Activated CD8-positive, alpha-beta T cell treated with anti-CD3 and anti-CD28 coated beads for 36 hours (primary cell): ENCODE data around the gene TMEM239. TPM values are rescaled to one million over a fixed set of nuclear protein-coding genes. Genes with fewer than 3 reads are reported as not detected.

ENCODE experiments used
- ATAC-seq: fragments of 200-7000 bp; cut with Tn5 transposase; one replicate; pipeline ENCODE4 v1.10.0; 2021; ENCODE audit warnings: mild to moderate bottlenecking, moderate library complexity
- CTCF ChIA-PET: fragments of 350-600 bp; sonication (Branson Sonifier 250); formaldehyde crosslinking; loops from one replicate; lab custom pipeline; 2021; ENCODE audit warnings: antibody characterized with exemption; lab: Charles Lee
- POLR2A ChIA-PET: fragments of 350-600 bp; sonication (Branson Sonifier 250); formaldehyde crosslinking; loops from one replicate; lab custom pipeline; 2021; ENCODE audit warnings: antibody characterized with exemption; lab: Charles Lee
- DNase-seq: peaks from one replicate; pipeline ENCODE4 v3.0.0-alpha.2; 2020
- H3K27ac Mint-ChIP-seq: one replicate; pipeline ENCODE4 v1.8.0; 2021; ENCODE audit warnings: mild to moderate bottlenecking, mixed read lengths
- H3K27me3 Mint-ChIP-seq: one replicate; pipeline ENCODE4 v1.8.0; 2021; ENCODE audit warnings: mixed read lengths
- H3K36me3 Mint-ChIP-seq: one replicate; pipeline ENCODE4 v1.8.0; 2021; ENCODE audit warnings: low read depth, mixed read lengths
- H3K4me1 Mint-ChIP-seq: one replicate; pipeline ENCODE4 v1.8.0; 2021; ENCODE audit warnings: low read depth, mixed read lengths
- H3K4me3 Mint-ChIP-seq: one replicate; pipeline ENCODE4 v1.8.0; 2021; ENCODE audit warnings: mild to moderate bottlenecking, moderate library complexity, mixed read lengths
- H3K9me3 Mint-ChIP-seq: one replicate; pipeline ENCODE4 v1.8.0; 2021; ENCODE audit warnings: mixed read lengths
- intact Hi-C: fragments of 100-400 bp; cut with micrococcal nuclease; formaldehyde crosslinking; loops from one replicate; pipeline ENCODE4 v1.10.0; 2022
- total RNA-seq, 2 experiments: library from RNA; stranded (reverse); gene quantifications; one replicate each; pipeline ENCODE4 v1.2.3, GENCODE V29; 2021
- TF ChIP-seq, protein P1 (sequence below): fragments of 200-600 bp; IDR thresholded peaks from one replicate; pipeline ENCODE4 v1.8.0; 2022; ENCODE audit warnings: antibody characterized with exemption, mild to moderate bottlenecking

The TMEM239 gene
- total RNA-seq, 2 experiments from 2014 or later: not detected

DNA sequence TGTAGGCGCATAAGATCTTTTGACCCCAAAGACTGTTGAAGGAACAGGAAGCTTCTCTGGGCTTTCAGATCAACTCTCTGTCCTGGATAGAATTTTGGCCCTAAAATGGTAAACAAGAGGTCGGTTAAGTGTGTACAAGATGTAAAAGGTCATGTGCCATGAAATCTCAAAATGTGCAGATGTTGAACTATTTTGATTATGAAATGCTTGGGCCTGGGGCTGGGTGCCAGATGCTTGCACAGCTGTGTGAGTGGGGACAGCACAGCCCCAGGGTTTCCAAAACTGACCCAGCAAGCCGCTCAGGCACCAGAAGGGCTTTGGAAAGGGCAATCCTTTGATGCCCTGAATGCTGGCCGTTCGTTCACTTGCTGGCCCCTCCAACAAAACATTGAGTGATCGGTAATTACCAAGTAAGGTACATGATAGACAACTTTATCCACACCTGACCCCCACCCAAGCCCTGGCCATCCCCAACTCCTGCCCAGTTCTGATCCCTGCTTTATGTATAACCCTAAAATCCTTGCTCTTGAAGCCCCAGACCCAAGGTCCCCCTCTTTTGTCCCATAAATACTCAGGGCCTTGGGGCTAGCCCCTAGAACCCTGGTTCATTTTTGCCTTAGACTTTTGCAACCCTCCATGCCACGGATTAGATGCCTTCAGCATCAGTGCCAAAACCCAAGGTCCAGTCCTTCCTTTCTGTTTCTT is 1.9 kb downstream of the TMEM239 start:
- no peak overlapping the region for H3K27ac Mint-ChIP-seq
- H3K9me3 Mint-ChIP-seq: no peaks in the 10 kb centered on the region
- ChIA-PET CTCF (interaction anchor here (1.0 kb wide), 1 partner anchor 74 kb away, joined by 4 read pairs; no protein-coding TSS in a partner anchor), POLR2A (no interaction called here)
- H3K36me3 Mint-ChIP-seq: no peaks in the 10 kb centered on the region
- H3K27me3 Mint-ChIP-seq: peaks cover 24% of the 10 kb centered on the region
- no peak overlapping the region for H3K4me3 Mint-ChIP-seq
- TF ChIP-seq, protein P1, sequence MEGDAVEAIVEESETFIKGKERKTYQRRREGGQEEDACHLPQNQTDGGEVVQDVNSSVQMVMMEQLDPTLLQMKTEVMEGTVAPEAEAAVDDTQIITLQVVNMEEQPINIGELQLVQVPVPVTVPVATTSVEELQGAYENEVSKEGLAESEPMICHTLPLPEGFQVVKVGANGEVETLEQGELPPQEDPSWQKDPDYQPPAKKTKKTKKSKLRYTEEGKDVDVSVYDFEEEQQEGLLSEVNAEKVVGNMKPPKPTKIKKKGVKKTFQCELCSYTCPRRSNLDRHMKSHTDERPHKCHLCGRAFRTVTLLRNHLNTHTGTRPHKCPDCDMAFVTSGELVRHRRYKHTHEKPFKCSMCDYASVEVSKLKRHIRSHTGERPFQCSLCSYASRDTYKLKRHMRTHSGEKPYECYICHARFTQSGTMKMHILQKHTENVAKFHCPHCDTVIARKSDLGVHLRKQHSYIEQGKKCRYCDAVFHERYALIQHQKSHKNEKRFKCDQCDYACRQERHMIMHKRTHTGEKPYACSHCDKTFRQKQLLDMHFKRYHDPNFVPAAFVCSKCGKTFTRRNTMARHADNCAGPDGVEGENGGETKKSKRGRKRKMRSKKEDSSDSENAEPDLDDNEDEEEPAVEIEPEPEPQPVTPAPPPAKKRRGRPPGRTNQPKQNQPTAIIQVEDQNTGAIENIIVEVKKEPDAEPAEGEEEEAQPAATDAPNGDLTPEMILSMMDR: no peak
- H3K4me1 Mint-ChIP-seq: peaks cover 19% of the 10 kb centered on the region
- ATAC-seq (no peak), DNase-seq (no peak)
- intact Hi-C loops: no loop called here

DNA sequence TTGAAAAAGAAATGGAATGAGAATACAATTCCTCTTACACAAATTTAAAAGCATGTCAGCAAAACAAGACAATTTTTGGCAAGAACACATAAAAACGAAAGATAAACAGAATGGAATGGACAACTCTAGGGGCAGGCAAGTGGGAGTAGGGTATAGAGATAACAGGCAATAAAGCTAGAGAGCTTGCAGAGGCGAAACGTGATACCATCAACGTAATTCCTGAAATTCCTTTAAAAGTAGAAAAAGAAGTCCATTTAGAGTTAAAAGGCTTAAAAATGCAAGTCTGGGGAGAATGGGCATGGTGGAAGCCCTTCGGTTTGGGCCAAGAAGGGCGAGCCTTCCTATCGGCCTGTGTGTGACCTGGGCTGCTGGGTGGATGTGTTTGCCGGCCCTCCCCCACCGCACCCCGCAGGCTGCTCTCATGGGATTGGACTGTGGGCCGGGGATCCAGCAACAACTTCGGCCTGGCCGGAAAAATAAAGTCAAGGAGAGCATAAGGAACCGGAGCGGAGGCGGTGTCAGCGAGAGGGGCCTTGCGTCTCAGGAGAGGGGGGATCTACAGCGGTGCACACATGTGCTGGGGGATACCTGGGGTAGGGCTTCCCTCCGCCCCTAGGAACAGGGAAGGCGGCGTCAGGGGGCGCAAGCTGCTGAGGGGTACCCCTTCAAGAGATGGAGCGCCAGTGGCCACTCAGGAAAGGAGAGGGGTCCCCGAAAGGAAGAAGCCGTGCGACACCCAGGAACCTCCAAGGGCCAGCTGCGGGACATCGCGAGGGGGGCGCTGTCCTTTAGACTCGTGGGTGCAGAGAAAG is 4.1 kb downstream of the TMEM239 start:
- Mint-ChIP-seq H3K4me3 (no peak overlapping the region), H3K27ac (no peak overlapping the region), H3K4me1 (peaks cover 19% of the 10 kb centered on the region), H3K36me3 (no peaks in the 10 kb centered on the region), H3K9me3 (no peaks in the 10 kb centered on the region), H3K27me3 (peaks cover 20% of the 10 kb centered on the region)
- TF ChIP-seq, protein P1: no peak
- intact Hi-C loops: no loop called here
- ATAC-seq: no peak
- CTCF ChIA-PET: no interaction called here
- POLR2A ChIA-PET: interaction anchor here (0.6 to 1.2 kb wide), 4 partner anchors 10 to 16 kb away, joined by 3 read pairs; no protein-coding TSS in a partner anchor
- DNase-seq: no peak

DNA sequence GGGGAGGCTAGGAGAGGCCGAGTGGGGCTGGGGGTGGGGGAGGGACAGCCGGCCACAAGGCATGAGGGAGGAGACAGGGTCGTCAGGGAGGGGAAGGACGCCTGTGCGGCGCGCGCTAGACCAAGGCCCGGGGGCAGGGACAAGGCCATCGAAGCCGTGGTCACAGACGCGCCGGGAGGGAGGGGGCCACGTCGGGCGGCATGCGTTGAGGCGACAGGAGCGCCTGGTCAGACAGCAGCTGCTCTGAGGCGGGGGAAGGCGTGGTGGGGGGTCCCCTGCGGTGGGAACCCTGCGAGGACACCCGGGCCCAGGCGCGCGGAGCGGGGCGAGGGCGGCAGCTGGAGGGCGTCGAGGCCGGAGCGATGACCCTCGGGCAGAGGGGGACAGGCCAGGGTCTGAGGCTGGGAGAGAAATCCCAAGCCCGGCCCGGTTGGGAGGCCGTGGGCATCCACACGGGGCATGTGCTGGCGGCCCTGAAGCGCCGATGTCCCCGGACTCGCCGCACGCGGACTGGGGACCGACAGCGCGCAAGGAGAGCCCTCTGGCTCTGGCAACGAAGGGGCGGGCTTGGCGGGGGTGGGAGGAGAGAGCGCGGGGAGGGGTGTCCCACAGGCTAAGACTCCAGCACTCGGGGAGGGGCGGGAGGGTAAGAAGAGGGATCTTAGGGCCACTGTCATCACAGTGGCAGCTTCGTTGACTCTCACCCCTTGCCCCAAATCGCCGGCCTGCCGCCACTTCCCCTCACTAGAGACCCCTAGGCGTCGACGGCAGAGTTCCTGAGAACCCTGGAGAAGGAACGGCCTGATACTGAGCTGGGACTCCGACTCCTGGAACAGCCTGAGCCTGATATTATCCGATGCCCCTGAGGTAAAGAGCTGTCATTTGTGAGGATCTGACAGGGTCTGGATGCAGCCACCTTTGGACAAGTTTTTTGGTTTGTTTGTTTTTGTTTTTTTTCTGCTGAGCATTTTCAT is 5.0 kb downstream of the TMEM239 start:
- Mint-ChIP-seq H3K9me3 (no peaks in the 10 kb centered on the region), H3K27me3 (peaks cover 20% of the 10 kb centered on the region), H3K27ac (peak overlapping the region; percentile 5), H3K4me1 (peaks cover 25% of the 10 kb centered on the region), H3K4me3 (peak overlapping the region; percentile 15), H3K36me3 (no peaks in the 10 kb centered on the region)
- ATAC-seq: peak; percentile 25
- CTCF ChIA-PET: interaction anchor here (1.6 kb wide), 1 partner anchor 78 kb away, joined by 6 read pairs; no protein-coding TSS in a partner anchor
- intact Hi-C loops: no loop called here
- POLR2A ChIA-PET: interaction anchor here (0.6 to 1.5 kb wide), 7 partner anchors 9 to 44 kb away, joined by 3 to 4 read pairs (median 3); partner anchors contain the start of genes PCED1A and VPS16
- DNase-seq: no peak
- TF ChIP-seq, protein P1: no peak

DNA sequence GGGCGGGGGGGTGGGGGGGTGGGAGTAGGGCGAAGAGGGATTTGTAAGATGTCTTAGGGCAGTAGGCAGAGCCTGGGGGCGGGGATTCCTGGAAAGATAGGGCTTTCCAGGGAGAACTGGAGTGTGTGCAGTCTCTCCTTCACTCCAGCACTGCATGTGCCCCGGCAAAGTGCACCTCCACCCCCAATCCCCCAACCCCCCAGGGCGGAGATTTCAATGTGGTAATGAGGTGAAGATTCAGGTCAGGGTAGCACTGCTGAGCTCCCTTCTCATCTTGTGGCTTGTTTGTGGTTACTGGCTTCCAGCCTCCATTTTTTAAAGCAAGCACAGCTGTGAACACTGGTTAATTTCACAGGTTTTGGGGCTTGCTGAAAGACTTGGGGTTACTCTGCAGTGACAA is 5.9 kb downstream of the TMEM239 start:
- DNase-seq (peak; percentile 69), ATAC-seq (peak; percentile 67)
- TF ChIP-seq, protein P1: no peak
- CTCF ChIA-PET: interaction anchor here (1.6 kb wide), 1 partner anchor 79 kb away, joined by 6 read pairs; no protein-coding TSS in a partner anchor
- intact Hi-C loops: no loop called here
- Mint-ChIP-seq H3K9me3 (no peaks in the 10 kb centered on the region), H3K4me1 (peaks cover 33% of the 10 kb centered on the region), H3K36me3 (no peaks in the 10 kb centered on the region), H3K27ac (no peak overlapping the region), H3K4me3 (no peak overlapping the region), H3K27me3 (peaks cover 24% of the 10 kb centered on the region)
- POLR2A ChIA-PET: interaction anchor here (1.3 to 1.5 kb wide), 3 partner anchors 11 to 43 kb away, joined by 3 to 4 read pairs (median 3); partner anchors contain the start of genes PCED1A and VPS16
